Measurements from ENCODE around the gene SDF2L1. TPM values are rescaled to one million over a fixed set of nuclear protein-coding genes. Genes with fewer than 3 reads are reported as not detected.

SDF2L1 gene
- total RNA-seq, 1 donor from 2014 or later: 32.4 TPM

GRCh38 chr22:21632237-21632895 lies 9.7 kb upstream of the SDF2L1 start, which contains the start of gene CCDC116:
TSS of gene CCDC116 (plus strand) at chr22:21632760. CDS start at chr22:21633182, 422 bp downstream.
- Mint-ChIP-seq H3K4me1 (ENCODE audit: unreplicated experiment) (no peaks in the 10 kb centered on the region), H3K4me3 (ENCODE audit: unreplicated experiment) (no peak within 1 kb of the TSS), H3K27me3 (ENCODE audit: unreplicated experiment) (peaks cover 5% of the 10 kb centered on the region), H3K27ac (ENCODE audit: unreplicated experiment) (no peak within 1 kb of the TSS), H3K9me3 (ENCODE audit: unreplicated experiment) (no peaks in the 10 kb centered on the region), H3K36me3 (ENCODE audit: low read depth, unreplicated experiment) (peaks cover 7% of the 10 kb centered on the region)
- no peak for TF ChIP-seq CTCF (IDR thresholded peaks at IDR 0.05; ENCODE audit: unreplicated experiment)
- no peak for DNase-seq (ENCODE audit: low spot score)

GRCh38 chr22:21632931-21633330 lies 9.2 kb upstream of the SDF2L1 start:
- Mint-ChIP-seq H3K4me3 (ENCODE audit: unreplicated experiment) (no peak overlapping the region), H3K4me1 (ENCODE audit: unreplicated experiment) (no peaks in the 10 kb centered on the region), H3K9me3 (ENCODE audit: unreplicated experiment) (no peaks in the 10 kb centered on the region), H3K36me3 (ENCODE audit: low read depth, unreplicated experiment) (peaks cover 5% of the 10 kb centered on the region), H3K27me3 (ENCODE audit: unreplicated experiment) (peaks cover 5% of the 10 kb centered on the region), H3K27ac (ENCODE audit: unreplicated experiment) (no peak overlapping the region)
- no peak for DNase-seq (ENCODE audit: low spot score)
- no peak for TF ChIP-seq CTCF (IDR thresholded peaks at IDR 0.05; ENCODE audit: unreplicated experiment)

GRCh38 chr22:21633481-21633880 lies 8.6 kb upstream of the SDF2L1 start:
- TF ChIP-seq CTCF (IDR thresholded peaks at IDR 0.05; ENCODE audit: unreplicated experiment): no peak
- Mint-ChIP-seq H3K4me3 (ENCODE audit: unreplicated experiment) (no peak overlapping the region), H3K27ac (ENCODE audit: unreplicated experiment) (no peak overlapping the region), H3K27me3 (ENCODE audit: unreplicated experiment) (peaks cover 5% of the 10 kb centered on the region), H3K36me3 (ENCODE audit: low read depth, unreplicated experiment) (no peaks in the 10 kb centered on the region), H3K9me3 (ENCODE audit: unreplicated experiment) (no peaks in the 10 kb centered on the region), H3K4me1 (ENCODE audit: unreplicated experiment) (no peaks in the 10 kb centered on the region)
- DNase-seq (ENCODE audit: low spot score): no peak

- Mint-ChIP-seq H3K27ac (ENCODE audit: unreplicated experiment) (no peak overlapping the region), H3K9me3 (ENCODE audit: unreplicated experiment) (no peaks in the 10 kb centered on the region), H3K27me3 (ENCODE audit: unreplicated experiment) (peaks cover 5% of the 10 kb centered on the region), H3K36me3 (ENCODE audit: low read depth, unreplicated experiment) (no peaks in the 10 kb centered on the region), H3K4me1 (ENCODE audit: unreplicated experiment) (no peaks in the 10 kb centered on the region), H3K4me3 (ENCODE audit: unreplicated experiment) (no peak overlapping the region)
- no peak for DNase-seq (ENCODE audit: low spot score)
- TF ChIP-seq CTCF (IDR thresholded peaks at IDR 0.05; ENCODE audit: unreplicated experiment): no peak
Observed at GRCh38 chr22:21634081-21634480, 8.0 kb upstream of the SDF2L1 start.

DNA sequence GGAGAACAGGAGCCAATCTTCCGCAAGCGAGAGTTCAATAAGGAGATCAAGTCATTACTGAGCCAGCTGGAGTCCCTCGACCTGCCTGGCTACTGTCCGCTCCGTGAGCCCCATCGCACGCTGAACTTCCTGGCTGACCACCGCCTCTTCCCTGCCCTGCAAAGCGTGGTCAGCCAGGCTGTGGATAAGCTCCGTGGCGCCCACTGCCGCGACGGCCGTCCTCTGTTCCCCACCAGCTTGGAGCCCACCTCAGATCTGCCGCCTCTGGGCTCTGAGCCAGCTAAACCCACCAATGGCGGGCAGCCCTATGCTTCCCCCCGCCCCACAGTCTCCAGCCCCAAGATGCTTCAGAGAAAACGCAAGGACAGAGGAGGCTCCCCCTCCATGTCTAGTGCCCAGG lies 7.3 kb upstream of the SDF2L1 start:
- DNase-seq (ENCODE audit: low spot score): no peak
- H3K4me1 Mint-ChIP-seq (ENCODE audit: unreplicated experiment): no peaks in the 10 kb centered on the region
- no peaks in the 10 kb centered on the region for H3K9me3 Mint-ChIP-seq (ENCODE audit: unreplicated experiment)
- TF ChIP-seq CTCF (IDR thresholded peaks at IDR 0.05; ENCODE audit: unreplicated experiment): no peak
- peaks cover 5% of the 10 kb centered on the region for H3K27me3 Mint-ChIP-seq (ENCODE audit: unreplicated experiment)
- no peak overlapping the region for H3K4me3 Mint-ChIP-seq (ENCODE audit: unreplicated experiment)
- H3K27ac Mint-ChIP-seq (ENCODE audit: unreplicated experiment): no peak overlapping the region
- no peaks in the 10 kb centered on the region for H3K36me3 Mint-ChIP-seq (ENCODE audit: low read depth, unreplicated experiment)

All from endothelial cell (in vitro differentiated cells).